H1 (cell line): Measurements from ENCODE around the gene ZSCAN25. TPM values are rescaled to one million over a fixed set of nuclear protein-coding genes. Genes with fewer than 3 reads are reported as not detected.

ENCODE experiments used
- BCL11A ChIP-seq, 2 experiments: IDR thresholded peaks; one replicate each; pipeline ENCODE4 v1.6.1; 2011; ENCODE audit warnings: low read depth in 2 of 2, low read length in 2 of 2, mild to moderate bottlenecking in 2 of 2
- MAFK ChIP-seq: IDR thresholded peaks from 2 replicates; pipeline ENCODE4 v1.6.1; 2012; ENCODE audit warnings: low read depth, mild to moderate bottlenecking, improper control_type of control experiment, low read length
- RNF2 ChIP-seq: fragments of 200-900, 300-1000 bp; sonication (generic); IDR thresholded peaks from 2 replicates; pipeline ENCODE4 v1.7.1; 2016; ENCODE audit warnings: borderline replicate concordance, low read depth, mild to moderate bottlenecking, antibody characterized with exemption, low read length; ENCODE audit not compliant: poor library complexity, severe bottlenecking; ENCODE audit errors: missing control alignments
- USF2 ChIP-seq: IDR thresholded peaks from 2 replicates; pipeline ENCODE4 v1.6.1; 2011; ENCODE audit warnings: low read length, improper control_type of control experiment
- polyA plus RNA-seq, 7 experiments: library from polyadenylated mRNA; depleted of rRNA in 3 of 7; stranded (reverse) in 5 of 7; unstranded in 2 of 7; fragments of >200 nt in 5 of 7; fragments of 200-250 nt in 2 of 7; gene quantifications; 1 replicate in 5 of 7; 2 replicates in 1 of 7; 4 replicates in 1 of 7; pipeline versions ENCODE4 v1.2.1 to v1.2.3, GENCODE V29; 2011 to 2013; ENCODE audit warnings: missing spikeins in 2 of 7, mixed read lengths in 2 of 7
- total RNA-seq: library from RNA; stranded (reverse); fragmentation: NEBNext Ultra II Directional; extraction: Animal tissue kit (Norgen Biotek cat#: 25700); gene quantifications from 2 replicates; pipeline ENCODE4 v1.2.1, GENCODE V29; 2021

The ZSCAN25 gene
- total and polyA plus RNA-seq, 2 of the 8 experiments (the other 6 are each of a cell fraction or from before 2014, with no cell fraction given), result 10.1 to 18.6 TPM

GRCh38 chr7:99621271-99621670 is 4.5 kb downstream of the ZSCAN25 start (continued):
- TF ChIP-seq USF2, result no peak
- TF ChIP-seq BCL11A (IDR thresholded peaks at IDR 0.05; ENCODE audit: low read depth in 2 of 2, low read length in 2 of 2), result no peak
- no peak for TF ChIP-seq RNF2
- no peak for TF ChIP-seq MAFK
